GM18873 (cell line): ENCODE data around the gene SLC1A1.
"Not testable (repeated sequence)": the region's sequence is repeated elsewhere in the genome, so short reads cannot be mapped to it uniquely, and the experiment has no call there.

Experiments used
- ATAC-seq: cut with Tn5 transposase; IDR thresholded peaks from one replicate; pipeline ENCODE4 v1.9.1; 2021; ENCODE audit warnings: mild to moderate bottlenecking, moderate library complexity, moderate number of reproducible peaks; ENCODE audit not compliant: unreplicated experiment, low FRiP score

The SLC1A1 gene

GRCh38 chr9:4540425-4540824, 50.2 kb downstream of the SLC1A1 start:
- ATAC-seq: no peak

- ATAC-seq: no peak
These were observed 51.0 kb downstream of the SLC1A1 start for GRCh38 chr9:4541281-4541680.

GRCh38 chr9:4541856-4542255, 51.6 kb downstream of the SLC1A1 start:
- ATAC-seq: no peak

GRCh38 chr9:4544714-4545113, 54.4 kb downstream of the SLC1A1 start:
- ATAC-seq: not testable (repeated sequence)

GRCh38 chr9:4547016-4547415, 56.7 kb downstream of the SLC1A1 start:
- no peak for ATAC-seq

GRCh38 chr9:4548811-4549725, 58.8 kb downstream of the SLC1A1 start:
- no peak for ATAC-seq

GRCh38 chr9:4549751-4550295, 59.6 kb downstream of the SLC1A1 start:
- no peak for ATAC-seq

- ATAC-seq: no peak
These were observed 60.7 kb downstream of the SLC1A1 start for GRCh38 chr9:4550777-4551484.

- ATAC-seq: no peak
These were observed 63.7 kb downstream of the SLC1A1 start for GRCh38 chr9:4553951-4554381.

GRCh38 chr9:4555236-4555635, 65.0 kb downstream of the SLC1A1 start:
- ATAC-seq: no peak

GRCh38 chr9:4558371-4558998, 68.2 kb downstream of the SLC1A1 start:
- ATAC-seq: no peak

GRCh38 chr9:4559261-4560182, 69.3 kb downstream of the SLC1A1 start:
- ATAC-seq: peak; percentile 75

- no peak for ATAC-seq
These were observed 72.8 kb downstream of the SLC1A1 start for GRCh38 chr9:4563105-4563504.

GRCh38 chr9:4566806-4567205, 76.5 kb downstream of the SLC1A1 start:
- ATAC-seq: no peak

GRCh38 chr9:4567601-4568000, 77.3 kb downstream of the SLC1A1 start:
- ATAC-seq: no peak

- no peak for ATAC-seq
These were observed 78.8 kb downstream of the SLC1A1 start for GRCh38 chr9:4569101-4569500.

GRCh38 chr9:4572184-4572826, 82.0 kb downstream of the SLC1A1 start:
- no peak for ATAC-seq

- ATAC-seq: no peak
These were observed 82.9 kb downstream of the SLC1A1 start for GRCh38 chr9:4573176-4573575.

- ATAC-seq: no peak
These were observed 83.5 kb downstream of the SLC1A1 start for GRCh38 chr9:4573634-4574389.
